ENCODE results near the gene CFAP77.
A peak's percentile ranks its signal among the peaks of the same experiment; 100 is the strongest.

The CFAP77 gene

DNA sequence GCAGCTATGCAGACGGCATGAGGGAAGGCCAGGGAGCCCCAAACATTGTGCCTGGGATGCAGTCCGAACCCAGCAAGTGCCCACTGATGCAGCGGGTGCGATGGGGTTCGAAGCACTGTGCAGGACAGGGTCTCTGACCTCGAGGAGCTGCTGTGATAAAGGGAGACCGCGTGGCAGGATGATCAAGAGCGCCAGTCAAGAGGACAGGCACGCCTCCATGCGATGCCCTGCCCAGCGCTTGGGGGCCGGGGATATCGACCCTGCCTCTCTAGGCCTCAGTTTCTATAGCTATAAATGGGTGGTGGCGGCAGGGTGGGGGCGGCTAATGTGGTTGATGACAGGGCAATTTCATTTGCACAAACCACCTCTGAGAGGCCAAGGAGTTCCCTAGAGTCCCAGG is 87.7 kb downstream of the CFAP77 start:
- no peak for DNase-seq

DNA sequence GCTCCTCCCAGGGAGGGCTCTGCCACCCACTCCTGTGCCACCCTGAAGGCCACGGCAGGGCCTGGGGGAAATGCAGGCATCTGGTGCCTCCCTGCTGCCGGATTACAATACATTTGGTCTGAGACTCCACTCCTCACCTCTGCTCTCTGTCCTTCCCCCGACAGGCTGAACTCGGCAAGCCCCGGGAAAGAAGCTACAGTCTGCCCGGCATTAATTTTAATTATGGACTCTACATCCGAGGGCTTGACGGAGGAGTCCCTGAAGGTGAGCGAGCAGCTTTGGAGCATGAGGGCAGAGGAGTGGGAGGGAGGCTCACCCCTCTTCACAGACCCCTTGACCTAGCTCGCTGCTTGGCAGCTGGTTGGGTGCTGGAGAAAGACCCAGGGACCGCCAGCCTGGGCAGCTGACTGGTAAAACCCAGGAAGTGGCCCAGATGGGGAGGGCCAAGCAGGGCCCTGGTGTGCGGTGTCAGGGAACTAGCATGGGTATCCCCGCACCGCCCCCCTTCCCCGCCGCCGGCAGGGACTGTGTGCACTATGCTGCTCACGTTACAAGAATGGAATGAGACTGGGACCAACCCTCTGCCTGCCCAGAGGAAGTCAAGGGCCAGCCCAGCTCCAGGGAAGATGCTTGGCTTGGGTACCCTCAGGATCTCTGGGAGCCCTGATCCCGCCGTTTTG is 88.7 kb downstream of the CFAP77 start:
- DNase-seq, result no peak

DNA sequence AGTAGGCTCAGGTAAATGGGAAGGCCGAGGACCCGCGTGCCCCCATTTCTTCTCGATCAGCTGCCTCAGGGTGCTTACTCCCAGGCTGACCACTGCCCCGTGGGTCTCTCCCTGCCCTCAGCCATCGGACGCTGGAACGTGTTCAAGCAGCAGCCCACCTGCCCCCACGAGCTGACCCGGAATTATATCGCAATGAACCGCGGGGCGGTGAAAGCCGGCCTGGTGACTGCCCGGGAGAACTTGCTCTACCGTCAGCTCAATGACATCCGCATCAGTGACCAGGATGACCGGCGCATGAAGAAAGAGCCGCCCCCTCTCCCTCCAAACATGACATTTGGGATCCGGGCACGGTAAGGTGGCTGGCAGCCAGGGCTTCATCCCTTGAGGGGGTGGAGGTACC is 89.2 kb downstream of the CFAP77 start:
- DNase-seq, result no peak

DNA sequence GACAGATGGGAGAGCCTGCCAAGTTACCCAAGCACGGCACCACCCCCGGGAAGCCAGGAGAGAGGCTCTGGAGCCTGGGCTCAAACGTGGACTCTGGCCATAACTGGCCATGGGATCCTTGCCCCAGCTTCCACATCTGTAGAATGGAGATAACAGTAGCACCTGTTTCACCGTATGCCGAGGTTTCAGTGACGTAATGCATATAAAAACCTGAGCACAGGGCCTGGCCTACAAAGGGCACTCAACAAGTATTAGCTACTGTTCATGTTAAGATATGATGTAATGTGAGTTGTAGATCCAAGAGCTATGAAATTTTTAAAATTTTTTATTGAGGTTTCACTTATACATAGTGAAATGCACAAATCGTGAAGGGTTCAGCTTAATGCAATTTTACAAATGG is 90.2 kb downstream of the CFAP77 start:
- no peak for DNase-seq

DNA sequence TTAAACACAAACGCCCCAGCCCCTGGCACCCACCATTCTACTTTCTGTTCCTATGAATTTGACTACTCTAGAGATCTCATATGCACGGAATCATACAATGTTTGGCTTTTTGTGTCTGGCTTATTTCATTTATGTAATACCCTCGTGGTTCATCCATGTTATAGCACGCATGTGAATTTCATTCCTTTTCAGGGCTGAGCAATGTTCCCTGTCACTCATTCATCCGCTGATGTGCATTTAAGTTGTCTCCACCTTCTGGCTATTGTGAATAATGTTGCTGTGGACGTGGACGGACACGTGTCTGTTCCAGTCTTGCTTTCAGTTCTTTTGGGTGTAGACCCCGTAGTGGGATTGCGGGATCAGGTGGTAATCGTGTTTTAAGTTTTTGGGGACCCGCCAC is 92.5 kb downstream of the CFAP77 start:
- no peak for DNase-seq

DNA sequence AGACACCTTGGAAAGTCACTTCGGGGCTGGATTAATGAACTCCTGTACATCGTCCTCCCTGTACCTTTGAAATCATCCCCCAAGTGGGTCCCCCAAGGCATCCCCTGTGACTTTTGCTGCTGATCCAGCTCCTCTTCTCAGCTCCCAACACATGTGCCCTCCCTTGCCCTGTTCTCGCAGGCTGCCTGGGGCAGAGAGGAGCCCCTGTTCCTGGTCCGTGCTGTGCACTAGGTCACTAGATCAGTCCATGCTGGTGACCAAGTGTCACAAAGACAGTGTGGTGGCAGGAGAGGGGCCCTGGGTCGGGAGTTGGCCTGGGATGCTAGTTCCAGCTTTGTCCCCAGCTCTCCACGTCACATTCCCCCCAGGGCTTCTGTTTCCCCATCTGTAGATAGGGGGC is 93.1 kb downstream of the CFAP77 start:
- no peak for DNase-seq

DNA sequence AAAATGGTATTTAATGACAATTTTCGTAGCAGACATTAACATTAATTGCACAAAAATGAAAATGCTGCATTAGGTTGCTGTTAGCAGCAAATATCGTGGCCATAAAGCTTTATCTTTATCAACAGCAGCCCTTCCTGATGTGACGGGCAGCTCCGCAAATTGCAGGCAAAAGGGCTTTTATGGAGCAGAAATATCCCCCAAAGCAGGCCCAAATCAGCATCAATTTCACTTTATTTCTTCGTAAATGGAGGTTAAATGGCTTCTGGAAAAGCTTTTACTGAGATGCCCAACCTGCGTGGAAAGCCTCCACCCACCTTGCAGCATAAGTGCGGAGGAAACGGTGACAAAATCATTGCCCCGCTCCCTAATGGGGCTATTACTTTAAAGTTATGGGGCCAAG is 94.5 kb downstream of the CFAP77 start:
- no peak for DNase-seq

DNA sequence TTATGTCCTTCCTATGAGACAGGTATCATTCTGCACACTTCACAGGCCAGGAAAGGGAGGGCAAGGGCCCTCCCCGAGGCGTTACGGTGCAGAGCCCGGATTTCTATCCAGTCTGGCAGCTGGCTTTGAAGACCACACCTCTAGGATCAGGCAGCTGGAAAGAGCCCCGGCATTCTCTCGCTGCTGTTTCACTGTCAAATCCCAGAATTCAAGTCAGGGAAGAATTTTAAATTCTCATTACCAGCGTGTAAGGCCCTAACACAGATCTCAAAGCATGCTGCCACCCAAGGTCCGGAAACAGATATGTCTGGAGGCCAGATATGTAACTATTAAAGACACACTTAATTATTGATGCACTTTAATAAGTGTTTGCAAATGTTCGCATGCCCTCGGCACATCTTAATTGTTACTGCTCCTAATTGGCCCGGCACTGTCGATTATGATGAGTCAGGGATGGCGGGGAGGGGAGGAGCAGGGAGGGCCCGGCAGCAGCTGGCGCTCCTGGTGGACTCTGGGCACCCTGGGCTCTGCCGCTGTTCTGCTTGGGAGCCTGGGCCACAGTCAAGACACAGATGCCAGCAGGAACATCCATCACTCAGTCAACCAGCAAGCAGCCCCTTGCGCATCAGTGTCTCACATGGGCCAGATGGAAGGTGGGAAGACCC is 96.1 kb downstream of the CFAP77 start:
- DNase-seq, result no peak

DNA sequence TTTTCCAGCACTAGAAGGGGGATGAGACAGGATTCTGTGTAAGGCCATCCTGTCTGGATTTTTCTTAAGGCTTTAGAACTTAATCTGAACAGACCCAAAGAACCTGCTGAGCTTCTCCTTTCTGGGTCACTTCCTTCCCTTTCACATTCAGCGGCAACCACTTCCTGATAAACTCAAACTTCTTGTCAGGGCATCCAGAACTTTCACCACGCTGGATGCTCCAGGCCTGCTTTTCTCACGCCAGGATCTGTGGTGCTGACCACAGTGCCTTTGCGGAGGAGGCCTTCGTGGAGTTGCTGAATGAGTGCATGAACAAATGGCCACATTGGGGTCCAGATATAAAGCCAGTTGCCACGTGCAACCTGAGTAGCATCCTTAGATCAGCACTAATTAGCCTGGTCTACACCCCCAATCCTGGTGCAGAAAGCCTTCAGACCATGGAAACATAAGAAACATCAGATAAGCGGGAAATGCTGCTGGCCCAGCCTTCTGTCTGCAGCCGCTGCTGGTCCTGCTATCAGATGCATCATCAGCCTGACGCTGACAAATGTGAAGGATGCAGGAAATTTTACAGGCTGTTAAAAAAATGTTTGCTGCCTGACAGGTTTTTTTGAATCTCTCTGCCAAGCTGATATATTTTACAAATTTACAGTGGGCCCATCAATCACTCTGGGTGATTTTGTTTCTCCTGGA is 97.1 kb downstream of the CFAP77 start:
- DNase-seq, result no peak

DNA sequence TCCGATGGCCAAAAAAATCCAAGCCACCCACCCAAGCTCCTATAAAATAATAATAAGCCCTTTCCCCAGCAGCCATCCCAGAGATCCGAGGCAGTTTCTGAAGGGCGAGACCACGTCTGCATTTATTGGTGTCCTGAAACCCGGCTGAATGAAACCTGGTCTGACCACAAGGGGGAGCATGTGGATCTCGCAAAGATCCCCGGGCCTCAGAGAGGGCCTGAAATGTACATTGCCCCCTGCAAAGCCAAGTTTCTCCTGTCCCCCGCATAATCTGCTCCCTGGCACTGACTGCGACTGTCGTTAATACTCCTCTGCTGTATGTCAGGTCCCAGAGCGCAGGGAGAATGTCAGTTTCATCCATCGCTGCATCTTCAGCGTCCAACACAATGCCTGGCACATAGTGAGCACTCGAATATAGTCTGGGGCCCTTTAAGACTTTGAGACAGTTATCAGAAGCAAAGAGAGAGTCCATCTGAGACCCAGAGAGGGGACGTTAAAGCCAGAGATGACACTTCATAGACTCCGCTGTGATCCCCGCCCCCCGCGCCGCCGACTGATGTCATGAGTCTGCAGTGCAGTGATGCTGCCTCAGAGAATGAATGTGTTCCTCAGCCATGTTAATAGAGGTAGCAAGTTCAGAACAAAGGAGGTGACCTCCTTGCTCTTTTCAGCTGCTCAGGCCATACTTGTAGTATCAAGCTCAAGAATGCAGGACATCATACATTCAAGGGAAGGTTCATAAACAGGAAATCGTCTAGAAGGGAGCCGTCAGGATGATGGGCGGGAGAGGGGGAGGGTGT is 97.9 kb downstream of the CFAP77 start:
- DNase-seq, result peak; percentile 84

DNA sequence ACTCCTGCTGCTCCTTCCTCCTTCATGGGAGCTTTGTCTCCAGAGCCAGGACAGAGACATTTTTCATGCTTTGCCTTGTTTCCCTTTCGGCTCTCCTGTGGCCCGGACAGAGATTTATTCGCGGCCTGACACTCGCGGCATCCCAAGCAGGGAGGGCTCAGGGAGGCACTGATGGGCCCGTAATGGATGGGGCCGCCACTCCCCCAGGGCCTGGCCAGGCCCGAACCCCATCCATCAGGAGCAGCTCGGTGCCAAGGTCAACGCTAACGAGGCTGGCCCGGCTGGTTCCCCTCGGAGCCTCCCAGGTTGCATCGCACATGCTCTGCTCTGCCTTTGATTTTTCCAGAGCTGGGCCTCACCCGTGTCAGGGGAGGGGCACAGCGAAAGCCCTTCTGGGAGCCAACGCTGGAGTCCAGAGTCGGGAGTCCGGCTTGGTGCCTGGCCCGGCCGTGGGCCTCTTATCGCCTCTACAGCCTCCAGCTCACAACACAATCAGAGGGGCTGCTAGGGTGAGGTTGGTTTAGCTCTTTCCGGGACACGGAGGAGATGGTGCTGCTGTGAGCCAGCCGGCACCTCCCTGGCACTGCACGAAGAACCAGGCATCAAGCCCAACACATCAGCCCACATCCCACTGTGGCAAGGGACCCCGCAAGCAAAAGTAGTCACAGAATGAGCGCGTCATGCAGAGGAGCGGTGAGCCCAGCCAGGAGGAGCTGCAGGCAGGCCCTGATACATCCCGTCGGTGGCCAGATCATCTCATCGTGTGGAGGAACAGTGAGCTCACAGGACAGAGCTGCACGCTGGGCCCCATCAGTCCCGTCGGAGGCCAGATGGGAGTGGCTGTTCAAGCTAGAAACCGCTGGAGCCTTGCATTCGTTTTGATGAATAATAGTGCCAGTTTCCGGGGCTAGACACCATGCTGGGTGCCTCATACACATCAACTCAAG is 100.2 kb downstream of the CFAP77 start:
- DNase-seq, result no peak

DNA sequence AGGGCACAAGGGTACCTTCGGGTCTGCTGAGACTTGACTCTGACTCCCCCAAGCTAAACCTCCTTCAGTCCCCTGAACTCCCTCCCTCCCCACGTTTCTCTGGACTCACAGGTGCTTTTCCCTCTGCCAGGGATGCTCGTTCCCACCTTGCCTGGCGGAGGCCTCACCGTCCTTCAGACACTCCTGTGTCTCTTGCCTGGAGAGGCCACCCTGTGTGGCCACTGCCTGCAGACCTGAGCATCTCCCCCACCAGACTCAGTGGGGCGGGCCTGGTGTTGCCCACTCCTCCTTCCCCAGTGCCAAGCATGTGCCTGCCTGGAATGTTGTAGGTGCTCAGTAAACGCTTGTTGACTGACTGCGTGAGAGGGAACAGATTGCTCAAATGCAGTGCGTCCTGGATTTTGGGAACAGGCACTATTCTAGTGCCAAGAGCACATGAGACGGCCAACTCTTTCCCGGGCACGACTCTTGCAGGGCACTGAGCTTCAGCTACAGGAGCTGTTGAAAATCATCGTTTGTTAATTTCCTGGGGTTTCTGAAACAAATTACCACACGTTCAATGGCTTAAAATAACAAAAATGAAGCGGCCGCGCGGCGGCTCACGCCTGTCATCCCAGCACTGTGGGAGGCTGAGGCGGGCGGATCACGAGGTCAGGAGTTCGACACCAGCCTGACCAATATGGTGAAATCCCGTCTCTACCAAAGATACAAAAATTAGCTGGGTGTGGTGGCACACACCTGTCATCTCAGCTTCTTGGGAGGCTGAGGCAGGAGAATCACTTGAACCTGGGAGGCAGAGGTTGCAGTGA is 101.4 kb downstream of the CFAP77 start:
- no peak for DNase-seq

DNA sequence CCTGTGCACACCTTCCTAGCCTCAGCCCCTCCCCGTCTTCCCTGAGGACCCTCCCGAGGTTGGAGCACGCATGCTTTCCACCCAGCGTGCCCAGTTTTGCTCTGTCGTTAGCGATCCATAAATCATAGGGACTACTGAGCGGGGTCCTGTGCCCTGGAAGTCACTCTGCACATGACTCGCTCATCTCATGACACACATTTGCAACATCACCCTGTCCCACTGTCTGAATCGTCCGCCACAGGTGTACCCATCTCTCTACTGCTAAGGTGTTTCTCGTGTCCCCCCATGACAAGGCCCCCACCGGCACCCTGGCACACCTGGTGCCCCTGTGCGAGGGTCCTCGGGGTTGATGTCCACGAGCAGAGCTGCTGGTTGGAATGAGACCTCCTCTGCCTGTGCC is 103.4 kb downstream of the CFAP77 start:
- DNase-seq, result no peak

DNA sequence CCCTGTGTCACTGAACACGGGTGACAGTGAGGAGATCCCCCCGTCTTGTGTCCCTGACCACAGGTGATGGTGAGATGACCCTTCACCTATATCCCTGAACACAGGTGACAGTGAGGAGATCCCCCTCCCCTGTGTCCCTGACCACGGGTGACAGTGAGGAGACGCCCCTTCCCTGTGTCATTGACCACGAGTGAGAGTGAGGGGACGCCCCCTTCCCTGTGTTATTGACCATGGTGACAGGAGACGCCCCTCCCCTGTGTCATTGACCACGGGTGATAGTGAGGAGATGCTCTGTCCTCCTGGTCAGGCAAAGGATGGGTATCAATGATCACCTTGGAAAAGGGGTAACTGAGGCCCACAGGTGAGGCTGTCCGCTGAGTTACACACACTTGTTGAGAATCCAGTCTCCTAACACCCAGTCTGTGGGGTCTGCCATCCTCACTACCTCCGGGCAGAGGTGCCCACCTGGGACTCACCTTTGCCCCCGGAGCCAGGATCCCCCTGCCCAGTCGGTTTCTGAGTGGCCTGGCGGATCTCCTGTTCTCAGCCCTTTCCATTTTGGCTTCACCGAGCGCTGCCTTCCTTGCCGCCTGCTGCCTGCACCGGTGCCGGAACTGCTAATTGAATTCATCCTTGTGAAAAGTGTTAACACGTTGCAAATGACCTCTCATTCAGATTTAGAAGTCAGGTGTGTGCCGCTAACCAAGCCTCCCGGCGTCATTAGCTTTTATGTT is 104.2 kb downstream of the CFAP77 start:
- no peak for DNase-seq

DNA sequence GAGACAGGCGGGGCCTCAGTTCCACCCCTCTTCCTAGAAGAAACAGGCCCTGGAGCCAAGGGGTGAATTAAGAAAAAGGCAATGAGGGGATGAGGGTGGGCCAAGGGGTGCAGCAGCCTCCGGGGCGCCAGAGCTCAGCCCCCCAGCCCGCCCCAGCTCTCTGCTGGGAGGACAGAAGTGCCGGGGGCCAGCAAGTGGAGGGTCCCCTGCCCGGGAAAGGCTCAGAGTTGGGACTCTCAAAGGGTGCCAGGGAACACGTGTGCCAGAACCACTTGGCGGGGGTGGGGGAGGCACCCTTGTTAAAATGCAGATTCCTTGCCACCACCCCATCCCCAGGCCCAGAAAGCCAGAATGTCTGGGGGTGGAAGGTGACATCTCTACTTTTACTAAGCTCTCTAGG is 104.8 kb downstream of the CFAP77 start:
- no peak for DNase-seq

DNA sequence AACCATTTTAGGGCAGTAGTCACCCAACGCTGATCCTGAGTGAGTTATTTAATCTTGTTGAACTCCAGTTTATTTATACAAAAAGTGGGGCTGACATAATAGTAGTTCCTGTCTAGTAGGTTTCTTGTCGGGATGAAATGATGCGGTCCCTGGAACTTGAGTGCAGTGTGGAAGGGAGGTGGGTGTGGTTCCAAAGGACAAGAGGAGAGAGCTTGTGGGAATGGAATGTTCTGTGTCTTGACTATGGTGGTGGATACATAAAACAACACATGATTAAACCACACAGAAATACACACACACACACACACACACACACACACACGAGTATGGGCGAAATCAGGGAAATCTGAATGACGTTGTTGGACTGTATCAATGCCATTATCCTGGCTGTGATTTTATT is 106.3 kb downstream of the CFAP77 start:
- no peak for DNase-seq

DNA sequence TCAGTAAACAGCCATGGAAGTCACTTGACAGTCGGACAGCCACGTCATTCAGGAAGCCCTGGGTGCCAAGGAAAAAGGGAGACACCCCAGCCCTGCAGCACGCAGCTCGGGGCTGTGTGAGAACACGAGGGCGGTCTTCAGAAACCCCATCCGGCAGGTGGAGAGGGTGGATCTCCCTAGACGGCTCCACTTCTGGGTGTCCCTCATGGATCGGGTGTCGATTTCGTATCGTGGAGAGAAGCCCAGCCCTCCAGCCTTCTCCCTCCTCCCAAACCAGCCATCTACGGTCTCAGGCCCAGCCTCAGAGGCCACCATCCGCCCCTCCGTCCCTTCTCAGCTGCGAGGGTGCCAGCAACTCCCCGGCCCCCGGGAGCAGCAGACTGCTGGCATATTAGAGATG is 106.9 kb downstream of the CFAP77 start:
- DNase-seq, result no peak

DNA sequence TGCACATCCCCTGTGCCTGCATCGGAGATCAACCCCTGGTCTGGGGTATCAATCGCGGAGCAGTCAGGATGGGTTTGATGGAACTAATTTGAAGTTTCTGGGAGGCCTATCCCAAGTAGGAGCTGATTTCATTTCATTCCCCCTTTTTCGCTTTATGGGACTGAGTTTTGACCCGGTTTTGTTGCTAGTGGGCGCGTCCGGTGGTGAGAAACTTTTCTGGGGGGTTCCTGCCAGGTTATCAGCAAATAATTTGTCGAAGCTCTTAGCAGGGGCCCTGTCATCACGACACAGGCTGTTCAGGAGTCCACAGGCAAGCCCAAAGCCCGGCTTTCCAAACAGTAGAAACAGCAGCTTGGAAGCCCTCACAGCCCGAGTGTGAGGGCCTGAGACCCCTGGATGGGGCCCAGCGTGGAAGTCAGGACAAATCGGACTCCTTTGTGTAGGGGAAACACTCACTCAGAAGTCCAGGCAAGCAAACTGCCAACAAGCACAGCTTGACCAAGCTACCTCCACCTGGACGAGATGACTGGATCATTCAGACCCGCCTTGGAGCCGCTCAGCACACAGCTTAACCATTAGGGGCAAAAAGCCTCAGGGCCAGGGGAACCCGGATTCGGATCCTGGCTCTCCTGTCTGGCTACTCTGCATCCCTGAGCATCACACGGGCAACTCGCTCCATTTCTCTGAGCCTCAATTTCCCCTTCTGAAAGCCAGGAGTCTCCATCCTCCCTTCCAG is 108.0 kb downstream of the CFAP77 start:
- no peak for DNase-seq

DNA sequence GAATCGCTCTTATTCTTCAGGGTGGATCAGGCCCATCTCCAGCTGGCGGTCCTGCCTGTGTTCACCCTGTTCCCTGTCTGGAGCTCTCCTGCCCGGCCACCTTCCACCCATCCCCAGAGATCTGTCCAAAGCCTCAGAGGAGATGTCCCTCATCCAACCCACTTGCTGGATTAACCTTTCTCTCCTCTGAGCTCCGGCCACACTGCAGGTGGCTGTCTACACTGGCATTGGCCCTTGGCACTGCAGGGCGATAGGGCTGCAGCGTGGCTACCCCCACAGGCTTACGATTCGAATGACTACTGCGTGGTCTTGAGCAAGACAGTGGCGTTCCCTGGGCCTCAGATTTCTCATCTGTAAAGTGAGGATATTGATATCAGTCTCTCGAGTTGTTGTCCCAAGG is 108.6 kb downstream of the CFAP77 start:
- DNase-seq, result no peak

DNA sequence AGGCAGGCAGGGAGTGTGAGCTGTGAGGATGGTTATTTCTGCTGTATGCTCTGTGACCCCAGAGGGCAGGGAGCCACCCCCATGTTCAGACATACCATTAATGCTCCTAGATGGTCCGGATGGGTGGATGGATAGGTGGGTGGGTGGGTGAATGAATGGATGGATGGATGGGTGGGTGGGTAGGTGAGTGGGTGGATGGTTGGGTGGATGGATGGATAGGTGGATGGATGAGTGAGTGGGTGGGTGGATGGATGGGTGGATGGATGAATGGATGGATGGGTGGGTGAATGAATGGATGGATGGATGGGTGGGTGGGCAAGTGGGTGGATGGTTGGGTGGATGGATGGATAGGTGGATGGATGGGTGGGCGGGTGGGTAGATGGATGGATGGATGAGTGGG is 109.0 kb downstream of the CFAP77 start:
- no peak for DNase-seq

Data from activated CD8-positive, alpha-beta memory T cell treated with anti-CD3 and anti-CD28 coated beads for 24 hours (primary cell).